HG03066 (cell line): ENCODE measurements around the gene KRTAP10-4.
"Not testable (repeated sequence)": the region's sequence is repeated elsewhere in the genome, so short reads cannot be mapped to it uniquely, and the experiment has no call there.

ENCODE experiments used
- ATAC-seq: cut with Tn5 transposase; IDR thresholded peaks from one replicate; pipeline ENCODE4 v1.9.1; 2021; ENCODE audit warnings: low read depth; ENCODE audit not compliant: unreplicated experiment

Gene KRTAP10-4

GRCh38 chr21:44533891-44534627 is 39.5 kb upstream of the KRTAP10-4 start:
- no peak for ATAC-seq

GRCh38 chr21:44534688-44535087 is 38.8 kb upstream of the KRTAP10-4 start:
- no peak for ATAC-seq

GRCh38 chr21:44535963-44536362 is 37.6 kb upstream of the KRTAP10-4 start:
- ATAC-seq = no peak

- no peak for ATAC-seq
Measured at GRCh38 chr21:44537930-44538911, 35.3 kb upstream of the KRTAP10-4 start.

GRCh38 chr21:44539046-44539445 is 34.5 kb upstream of the KRTAP10-4 start:
- no peak for ATAC-seq

- no peak for ATAC-seq
Measured at GRCh38 chr21:44539991-44540666, 33.4 kb upstream of the KRTAP10-4 start, which contains the start of gene KRTAP10-1. Gene KRTAP10-1 (minus strand): TSS chr21:44540195. CDS start chr21:44540150, 45 bp downstream.

GRCh38 chr21:44540741-44541288 is 32.7 kb upstream of the KRTAP10-4 start:
- ATAC-seq = no peak

GRCh38 chr21:44542716-44543115 is 30.8 kb upstream of the KRTAP10-4 start:
- ATAC-seq = no peak

- no peak for ATAC-seq
Measured at GRCh38 chr21:44544566-44544965, 29.0 kb upstream of the KRTAP10-4 start.

GRCh38 chr21:44547656-44548331 is 25.7 kb upstream of the KRTAP10-4 start:
- no peak for ATAC-seq

- no peak for ATAC-seq
Measured at GRCh38 chr21:44548381-44548780, 25.1 kb upstream of the KRTAP10-4 start.

GRCh38 chr21:44548922-44549321 is 24.6 kb upstream of the KRTAP10-4 start:
- no peak for ATAC-seq

- no peak for ATAC-seq
Measured at GRCh38 chr21:44549525-44550211, 23.9 kb upstream of the KRTAP10-4 start.

- not testable (repeated sequence) for ATAC-seq
Measured at GRCh38 chr21:44550285-44550684, 23.2 kb upstream of the KRTAP10-4 start.

- ATAC-seq = no peak
Measured at GRCh38 chr21:44550807-44551206, 22.7 kb upstream of the KRTAP10-4 start.

- no peak for ATAC-seq
Measured at GRCh38 chr21:44551340-44551961, 22.1 kb upstream of the KRTAP10-4 start, which contains the start of gene KRTAP10-2. Gene KRTAP10-2 (minus strand): TSS chr21:44551505. CDS start chr21:44551458, 47 bp downstream.

GRCh38 chr21:44552136-44552535 is 21.4 kb upstream of the KRTAP10-4 start:
- no peak for ATAC-seq

- ATAC-seq = no peak
Measured at GRCh38 chr21:44552681-44553080, 20.8 kb upstream of the KRTAP10-4 start.
